Vagina (tissue), 2 donors: Measurements from ENCODE around the gene SAC3D1. TPM values are rescaled to one million over a fixed set of nuclear protein-coding genes. Genes with fewer than 3 reads are reported as not detected.

Source experiments
- DNase-seq, 2 donors: peaks; one replicate each; pipeline ENCODE4 v3.0.0-alpha.2; 2017; ENCODE audit errors: extremely low spot score in 2 of 2
- H3K27ac ChIP-seq: fragments of 200-600 bp; sonication (generic); one replicate; pipeline ENCODE4 v1.5.1; 2019
- H3K27me3 ChIP-seq: fragments of 200-600 bp; sonication (generic); one replicate; pipeline ENCODE4 v1.5.1; 2019
- H3K36me3 ChIP-seq, 2 donors: fragments of 200-600 bp; sonication (generic); one replicate each; pipeline ENCODE4 v1.5.1; 2017 to 2019
- H3K4me1 ChIP-seq: fragments of 200-600 bp; sonication (generic); one replicate; pipeline ENCODE4 v1.5.1; 2019
- H3K4me3 ChIP-seq, 2 donors: fragments of 200-600 bp; sonication (generic); 1 replicate in 1 of 2; 2 replicates in 1 of 2; pipeline ENCODE4 v1.5.1; 2016 to 2019
- H3K9me3 ChIP-seq: fragments of 200-600 bp; sonication (generic); one replicate; pipeline ENCODE4 v1.5.1; 2019
- CTCF ChIP-seq, 3 experiments: fragments of 450-650 bp in 2 of 3; fragments of 200-600 bp in 1 of 3; sonication (generic) in 1 of 3; IDR thresholded peaks; one replicate each; pipeline ENCODE4 v1.5.1; 2017 to 2019; ENCODE audit warnings: antibody characterized with exemption in 3 of 3, mild to moderate bottlenecking in 2 of 3, moderate library complexity in 2 of 3
- POLR2A ChIP-seq, 2 donors: fragments of 450-650 bp; IDR thresholded peaks; one replicate each; pipeline ENCODE4 v1.6.1; 2017; ENCODE audit warnings: antibody characterized with exemption in 2 of 2, mild to moderate bottlenecking in 2 of 2, moderate library complexity in 2 of 2
- POLR2AphosphoS5 ChIP-seq, 2 donors: sonication (generic); formaldehyde crosslinking; IDR thresholded peaks; one replicate each; pipeline ENCODE4 v1.9.0; 2017; ENCODE audit warnings: antibody characterized with exemption in 2 of 2, mild to moderate bottlenecking in 2 of 2, low read depth in 1 of 2; ENCODE audit not compliant: insufficient read depth in 1 of 2
- intact Hi-C: fragments of 100-400 bp; cut with DNase I; formaldehyde crosslinking; loops from one replicate; pipeline ENCODE4 v1.15.1; 2023
- total RNA-seq: library from RNA; depleted of rRNA; stranded (reverse); fragments of >200 nt; gene quantifications from one replicate; pipeline ENCODE4 v1.2.3, GENCODE V29; 2016

The SAC3D1 gene
- total RNA-seq, 1 donor from 2014 or later = 11.8 TPM

GRCh38 chr11:65060913-65061408 is 20.0 kb downstream of the SAC3D1 start:
- H3K4me3 ChIP-seq = no peak overlapping the region
- intact Hi-C loops = no loop called here
- H3K27me3 ChIP-seq = no peaks in the 10 kb centered on the region
- TF ChIP-seq POLR2AphosphoS5 (IDR thresholded peaks at IDR 0.05; ENCODE audit: insufficient read depth in 1 of 2, low read depth in 1 of 2) = no peak
- TF ChIP-seq POLR2A (IDR thresholded peaks at IDR 0.05) = no peak
- TF ChIP-seq CTCF (IDR thresholded peaks at IDR 0.05) = no peak
- H3K27ac ChIP-seq = no peak overlapping the region
- no peak for DNase-seq
- H3K36me3 ChIP-seq = no peaks in the 10 kb centered on the region
- no peaks in the 10 kb centered on the region for H3K9me3 ChIP-seq
- H3K4me1 ChIP-seq = no peaks in the 10 kb centered on the region

GRCh38 chr11:65063532-65063931 is 22.5 kb downstream of the SAC3D1 start:
- no peaks in the 10 kb centered on the region for H3K4me1 ChIP-seq
- H3K27ac ChIP-seq = no peak overlapping the region
- TF ChIP-seq POLR2A (IDR thresholded peaks at IDR 0.05) = no peak
- no peak for TF ChIP-seq CTCF (IDR thresholded peaks at IDR 0.05)
- TF ChIP-seq POLR2AphosphoS5 (IDR thresholded peaks at IDR 0.05; ENCODE audit: insufficient read depth in 1 of 2, low read depth in 1 of 2) = no peak
- H3K36me3 ChIP-seq = no peaks in the 10 kb centered on the region
- intact Hi-C loops = no loop called here
- DNase-seq = no peak
- H3K4me3 ChIP-seq = no peak overlapping the region
- H3K27me3 ChIP-seq = no peaks in the 10 kb centered on the region
- H3K9me3 ChIP-seq = no peaks in the 10 kb centered on the region

- no peak for DNase-seq
- no peaks in the 10 kb centered on the region for H3K9me3 ChIP-seq
- H3K27me3 ChIP-seq = no peaks in the 10 kb centered on the region
- no peak overlapping the region for H3K27ac ChIP-seq
- no peaks in the 10 kb centered on the region for H3K36me3 ChIP-seq
- TF ChIP-seq POLR2A (IDR thresholded peaks at IDR 0.05) (no peak), CTCF (IDR thresholded peaks at IDR 0.05) (no peak)
- H3K4me1 ChIP-seq = no peaks in the 10 kb centered on the region
- intact Hi-C loops = no loop called here
- H3K4me3 ChIP-seq = no peak overlapping the region
These were observed 23.8 kb downstream of the SAC3D1 start for GRCh38 chr11:65064847-65065240.

- no peak for DNase-seq
- no peaks in the 10 kb centered on the region for H3K4me1 ChIP-seq
- no peaks in the 10 kb centered on the region for H3K27me3 ChIP-seq
- intact Hi-C loops = no loop called here
- no peaks in the 10 kb centered on the region for H3K9me3 ChIP-seq
- H3K27ac ChIP-seq = no peak overlapping the region
- TF ChIP-seq POLR2A (IDR thresholded peaks at IDR 0.05) (no peak), CTCF (IDR thresholded peaks at IDR 0.05) (no peak), POLR2AphosphoS5 (IDR thresholded peaks at IDR 0.05; ENCODE audit: insufficient read depth in 1 of 2, low read depth in 1 of 2) (no peak)
- H3K4me3 ChIP-seq = no peak overlapping the region
- no peaks in the 10 kb centered on the region for H3K36me3 ChIP-seq
These were observed 24.8 kb downstream of the SAC3D1 start for GRCh38 chr11:65065851-65066250.

- no peaks in the 10 kb centered on the region for H3K9me3 ChIP-seq
- no peak for DNase-seq
- no peaks in the 10 kb centered on the region for H3K27me3 ChIP-seq
- TF ChIP-seq POLR2A (IDR thresholded peaks at IDR 0.05) (no peak), CTCF (IDR thresholded peaks at IDR 0.05) (no peak), POLR2AphosphoS5 (IDR thresholded peaks at IDR 0.05; ENCODE audit: insufficient read depth in 1 of 2, low read depth in 1 of 2) (no peak)
- H3K4me3 ChIP-seq = no peak overlapping the region
- H3K27ac ChIP-seq = no peak overlapping the region
- intact Hi-C loops = no loop called here
- H3K36me3 ChIP-seq = no peaks in the 10 kb centered on the region
- no peaks in the 10 kb centered on the region for H3K4me1 ChIP-seq
These were observed 25.3 kb downstream of the SAC3D1 start for GRCh38 chr11:65066315-65066714.
